NCI-H2029 treated with DMSO at 0.1 percent for 48 hours (cell line): ENCODE results near the gene TXNL4A.
"Not testable (repeated sequence)": the region's sequence is repeated elsewhere in the genome, so short reads cannot be mapped to it uniquely, and the experiment has no call there.

Source experiments
- DNase-seq: peaks from one replicate; lab custom pipeline; 2025; lab: John Stamatoyannopoulos, UW

The TXNL4A gene

DNA sequence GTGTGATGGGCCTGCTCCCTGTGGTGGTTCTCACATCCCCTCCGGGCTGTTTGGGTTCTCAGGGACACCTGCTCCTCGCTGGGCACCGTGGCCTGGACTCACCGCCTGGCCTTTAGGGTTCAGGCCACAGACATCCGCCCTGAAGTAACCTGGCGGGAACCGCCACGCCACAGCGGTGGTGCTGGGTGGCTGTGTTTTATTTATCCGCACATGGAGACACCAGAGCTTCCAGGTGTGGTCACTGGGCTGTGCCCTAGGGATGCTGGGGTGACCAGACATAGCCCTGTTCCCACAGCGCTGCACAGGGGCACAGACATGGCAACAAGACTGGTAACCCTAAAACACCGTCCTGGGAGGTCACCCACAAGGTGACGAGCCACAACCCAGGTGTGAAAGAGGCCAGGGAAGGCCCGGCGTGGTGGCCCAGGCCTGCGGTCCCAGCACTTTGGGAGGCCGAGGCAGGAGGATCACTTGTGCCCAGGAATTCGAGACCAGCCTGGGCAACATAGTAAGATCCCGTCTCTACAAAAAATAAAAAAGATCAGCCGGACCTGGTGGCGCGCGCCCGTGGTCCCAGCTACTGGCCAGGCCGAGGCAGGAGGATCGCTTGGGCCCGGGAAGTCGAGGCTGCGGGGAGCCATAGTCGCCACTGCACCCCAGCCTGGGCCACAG lies 24.6 kb downstream of the TXNL4A start:
- no peak for DNase-seq

- no peak for DNase-seq
These were observed 25.3 kb downstream of the TXNL4A start for GRCh38 chr18:79962835-79963657.

GRCh38 chr18:79962311-79962710 lies 26.1 kb downstream of the TXNL4A start:
- DNase-seq, result no peak

DNA sequence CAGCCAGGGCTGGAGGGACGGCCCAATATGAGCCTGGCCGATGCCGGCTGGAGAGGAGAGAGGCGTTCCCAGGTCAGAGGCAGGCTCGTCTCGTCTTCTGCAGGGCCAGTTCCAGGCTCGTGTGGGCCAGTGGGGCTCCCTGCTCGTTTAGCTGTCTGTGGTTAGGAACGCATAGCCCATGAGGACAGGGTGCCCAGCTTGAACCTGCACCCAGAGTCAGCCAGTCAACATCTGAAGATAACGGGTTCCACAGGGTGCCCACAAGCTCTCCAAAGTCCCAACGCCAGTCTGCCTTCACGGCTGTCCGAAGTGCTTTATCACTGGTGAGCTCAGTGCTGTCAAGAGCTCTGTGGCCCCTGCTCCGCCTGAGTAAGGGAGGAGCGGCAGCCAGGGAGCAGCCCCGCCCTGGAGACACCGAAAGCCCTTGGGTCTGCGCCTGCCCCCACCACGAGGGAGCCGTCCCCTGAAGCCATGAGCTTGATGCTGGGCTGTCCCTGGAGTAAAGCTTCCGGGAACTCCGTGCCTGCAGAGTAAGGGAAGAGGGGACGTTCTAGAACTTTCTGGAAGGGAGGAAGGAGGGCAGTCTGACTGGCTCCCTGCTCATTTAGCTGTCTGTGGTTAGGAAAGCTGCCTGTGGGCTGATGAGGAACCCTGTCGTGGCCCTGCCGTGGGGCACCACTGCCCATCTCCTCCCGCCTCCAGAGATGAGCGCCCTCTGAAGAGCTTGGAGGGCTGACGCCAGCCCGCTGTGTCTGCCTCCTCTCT lies 26.7 kb downstream of the TXNL4A start:
- no peak for DNase-seq

- no peak for DNase-seq
These were observed 27.3 kb downstream of the TXNL4A start for GRCh38 chr18:79960921-79961526.

DNA sequence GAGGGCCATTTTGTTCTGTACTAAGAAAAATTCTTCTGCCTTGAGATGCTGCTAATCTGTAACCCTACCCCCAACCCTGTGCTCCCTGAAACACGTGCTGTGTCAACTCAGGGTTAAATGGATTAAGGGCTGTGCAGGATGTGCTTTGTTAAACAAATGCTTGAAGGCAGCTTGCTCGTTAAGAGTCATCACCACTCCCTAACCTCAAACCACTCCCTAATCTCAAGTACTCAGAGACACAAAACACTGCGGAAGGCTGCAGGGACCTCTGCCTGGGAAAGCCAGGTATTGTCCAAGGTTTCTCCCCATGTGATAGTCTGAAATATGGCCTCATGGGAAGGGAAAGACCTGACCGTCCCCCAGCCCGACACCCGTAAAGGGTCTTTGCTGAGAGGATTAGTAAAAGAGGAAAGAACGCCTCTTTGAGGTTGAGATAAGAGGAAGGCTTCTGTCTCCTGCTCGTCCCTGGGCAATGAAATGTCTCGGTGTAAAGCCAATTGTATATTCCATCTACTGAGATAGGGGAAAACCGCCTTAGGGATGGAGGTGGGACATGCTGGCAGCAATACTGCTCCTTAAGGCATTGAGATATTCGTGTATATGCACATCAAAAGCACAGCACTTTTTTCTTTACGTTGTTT lies 28.1 kb downstream of the TXNL4A start:
- DNase-seq, result not testable (repeated sequence)

DNA sequence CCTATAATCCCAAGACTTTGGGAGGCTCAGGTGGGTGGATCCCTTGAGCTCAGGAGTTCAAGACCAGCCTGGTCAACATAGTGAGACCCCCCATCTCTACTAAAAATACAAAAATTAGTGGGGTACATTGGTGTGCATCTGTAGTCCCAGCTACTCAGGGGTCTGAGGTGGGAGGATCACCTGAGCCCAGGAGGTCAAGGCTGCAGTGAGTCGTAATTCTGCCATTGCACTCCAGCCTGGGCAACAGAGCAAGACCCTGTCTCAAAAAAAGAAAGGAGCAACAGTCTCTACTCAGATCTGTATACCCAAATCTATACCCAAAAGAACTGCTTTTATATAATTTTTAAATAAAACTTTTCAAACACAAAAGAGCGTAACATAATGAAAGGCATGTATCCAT lies 29.4 kb downstream of the TXNL4A start:
- no peak for DNase-seq

DNA sequence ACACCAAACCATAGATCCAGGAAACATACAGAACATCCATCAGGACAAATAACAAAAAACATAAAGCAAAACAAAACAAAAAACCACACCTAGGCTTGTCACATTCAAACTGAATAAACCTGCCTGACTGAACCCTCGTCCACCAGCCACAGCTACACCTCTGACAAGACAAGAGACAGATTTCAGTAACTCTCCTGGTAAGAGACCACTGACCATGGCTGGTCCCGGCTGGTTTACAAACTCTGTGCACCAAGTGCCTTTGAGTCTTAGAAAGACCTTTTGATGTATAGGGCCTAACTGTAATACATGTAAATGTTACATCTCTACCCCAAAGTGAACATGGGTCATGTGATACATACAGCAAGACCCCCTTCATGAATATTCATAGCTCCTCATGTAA lies 32.1 kb downstream of the TXNL4A start:
- no peak for DNase-seq

- DNase-seq, result no peak
These were observed 32.9 kb downstream of the TXNL4A start for GRCh38 chr18:79955302-79956075.

DNA sequence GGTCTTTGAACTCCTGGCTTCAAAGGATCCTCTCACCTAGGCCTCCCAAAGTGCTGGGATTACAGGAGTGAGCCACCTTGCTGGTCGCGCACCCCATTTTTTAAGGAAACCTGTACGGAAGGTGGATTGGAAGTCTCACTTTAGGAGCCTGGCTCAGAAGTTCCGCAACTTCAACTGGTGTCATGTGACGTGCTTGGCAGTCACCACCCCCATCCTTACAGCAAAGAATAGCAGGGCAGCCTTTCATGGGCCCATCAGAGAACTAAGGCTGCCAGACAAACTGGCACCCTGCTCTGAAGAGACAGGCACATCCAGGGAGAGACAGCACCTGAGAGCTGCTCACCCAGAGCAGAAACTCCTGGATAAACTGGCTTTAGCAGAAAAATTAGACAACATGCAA lies 33.6 kb downstream of the TXNL4A start:
- no peak for DNase-seq

GRCh38 chr18:79953971-79954651 lies 34.3 kb downstream of the TXNL4A start:
- DNase-seq, result no peak

DNA sequence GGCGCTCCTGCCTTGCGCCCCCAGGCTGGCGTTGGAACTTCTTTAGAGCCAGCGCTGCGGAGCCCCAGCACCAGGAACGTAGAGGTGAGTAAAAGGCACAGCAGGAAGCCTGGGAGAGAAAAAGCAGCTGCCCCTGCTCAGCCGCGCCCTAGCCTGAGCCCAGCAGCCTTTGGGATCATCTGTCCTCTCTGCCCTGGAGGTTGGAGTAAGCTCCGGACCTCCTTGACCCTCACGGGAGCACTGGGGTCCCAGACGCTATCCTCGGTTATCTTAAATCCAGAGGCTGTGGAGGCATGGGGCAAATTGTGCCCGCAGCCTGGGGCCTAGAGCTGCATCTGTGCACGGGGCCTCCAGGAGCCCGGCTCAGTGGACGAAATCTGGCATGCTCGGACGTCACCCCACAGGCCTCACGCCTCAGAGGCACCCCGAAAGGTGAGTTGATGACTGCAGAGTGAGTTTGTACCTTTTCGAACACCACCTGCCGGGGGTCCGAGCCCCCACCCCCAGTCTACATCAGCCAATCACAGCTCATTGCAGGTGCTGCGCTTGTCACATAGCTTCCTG lies 35.3 kb downstream of the TXNL4A start:
- DNase-seq, result no peak

GRCh38 chr18:79952456-79952995 lies 35.8 kb downstream of the TXNL4A start:
- no peak for DNase-seq

- DNase-seq, result no peak
These were observed 36.6 kb downstream of the TXNL4A start, which contains the start of gene SLC66A2 for GRCh38 chr18:79951545-79952455. TSS of gene SLC66A2 (minus strand) at chr18:79951653. CDS start at chr18:79950926, 727 bp downstream.

GRCh38 chr18:79950515-79951341 lies 37.6 kb downstream of the TXNL4A start:
- no peak for DNase-seq

- no peak for DNase-seq
These were observed 38.5 kb downstream of the TXNL4A start for GRCh38 chr18:79949697-79950487.
